Omental fat pad (tissue), 4 donors: ENCODE measurements around the gene MSX2. TPM values are rescaled to one million over a fixed set of nuclear protein-coding genes. Genes with fewer than 3 reads are reported as not detected.

Source experiments
- ATAC-seq: fragments of 150-250 bp; one replicate; pipeline ENCODE4 v1.9.1; 2016; ENCODE audit warnings: mild to moderate bottlenecking, moderate library complexity; ENCODE audit not compliant: low FRiP score
- DNase-seq: peaks from one replicate; pipeline ENCODE4 v3.0.0-alpha.2; 2019; ENCODE audit warnings: low spot score
- CTCF ChIP-seq, 3 donors: fragments of 450-650 bp; IDR thresholded peaks; one replicate each; pipeline ENCODE4 v1.5.1; 2016 to 2017; ENCODE audit warnings: antibody characterized with exemption in 3 of 3, mild to moderate bottlenecking in 3 of 3, moderate library complexity in 2 of 3
- total RNA-seq, 4 donors: library from RNA; depleted of rRNA; stranded (reverse); fragments of >200 nt; gene quantifications; one replicate each; pipeline ENCODE4 v1.1.0, GENCODE V29; 2016

The MSX2 gene
- total RNA-seq, 4 donors from 2014 or later: 0.75 to 1.4 (median 1.2) TPM; not detected in 1

GRCh38 chr5:174722500-174722899, 1.9 kb upstream of the MSX2 start:
- no peak for ATAC-seq
- no peak for TF ChIP-seq CTCF (IDR thresholded peaks at IDR 0.05)
- DNase-seq: no peak

- DNase-seq: no peak
- no peak for TF ChIP-seq CTCF (IDR thresholded peaks at IDR 0.05)
- no peak for ATAC-seq
Measured at GRCh38 chr5:174723315-174723978, 935 bp upstream of the MSX2 start.

- DNase-seq (no peak), ATAC-seq (no peak)
- TF ChIP-seq CTCF (IDR thresholded peaks at IDR 0.05): no peak
Measured at GRCh38 chr5:174723979-174724483, 351 bp upstream of the MSX2 start.

- ATAC-seq (no peak), DNase-seq (no peak)
- TF ChIP-seq CTCF (IDR thresholded peaks at IDR 0.05): no peak
Measured at GRCh38 chr5:174725261-174725990, 1.0 kb downstream of the MSX2 start.

- DNase-seq (no peak), ATAC-seq (no peak)
- no peak for TF ChIP-seq CTCF (IDR thresholded peaks at IDR 0.05)
Measured at GRCh38 chr5:174725991-174726601, 1.7 kb downstream of the MSX2 start.

- TF ChIP-seq CTCF (IDR thresholded peaks at IDR 0.05): no peak
- DNase-seq (no peak), ATAC-seq (no peak)
Measured at GRCh38 chr5:174726916-174727793, 2.8 kb downstream of the MSX2 start.
